ENCODE results near the gene KLHL2.

DNA sequence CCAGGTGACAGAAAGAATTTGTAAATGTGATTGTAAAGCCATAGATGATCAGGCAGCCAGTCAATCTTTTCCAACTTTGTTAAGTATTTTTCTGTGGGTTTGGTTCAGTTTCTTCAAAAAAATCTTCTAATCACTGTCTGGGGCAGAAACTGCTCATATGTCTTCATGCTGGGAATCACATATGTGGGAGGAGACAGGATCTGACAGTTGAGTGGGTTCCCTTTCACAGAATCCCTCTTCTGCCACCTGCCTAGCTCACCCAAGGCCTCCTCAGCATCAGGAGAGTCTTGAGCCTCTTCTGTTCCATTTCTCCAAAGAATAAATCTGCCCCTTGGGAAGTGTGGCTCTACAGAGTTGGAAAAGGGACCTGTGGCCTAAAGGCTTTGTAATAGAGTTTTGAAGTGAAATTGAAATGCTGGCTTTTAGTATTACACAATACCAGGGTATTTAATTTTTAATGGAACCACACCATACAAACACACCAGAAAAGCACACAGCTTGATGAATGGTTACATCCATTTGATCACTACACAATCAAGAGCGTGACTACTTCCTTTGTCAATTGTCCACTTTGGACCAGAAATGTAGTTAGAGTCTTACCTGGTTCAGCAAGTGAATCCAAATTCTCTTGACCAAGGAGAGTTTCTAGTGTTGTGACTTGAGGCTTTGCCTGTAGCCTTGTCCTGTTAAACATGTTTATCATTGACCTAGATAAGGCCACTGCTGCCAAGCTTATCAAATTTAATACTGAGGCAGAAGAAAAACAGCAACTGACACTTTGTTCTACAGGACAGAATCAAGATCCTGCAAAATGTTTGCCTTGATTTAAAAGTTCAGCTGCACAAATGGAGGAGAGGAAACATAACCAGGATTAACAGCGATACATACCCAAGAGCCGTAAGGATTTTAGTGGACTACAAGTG is 140.5 kb downstream of the KLHL2 start:
- TF ChIP-seq, protein P1, sequence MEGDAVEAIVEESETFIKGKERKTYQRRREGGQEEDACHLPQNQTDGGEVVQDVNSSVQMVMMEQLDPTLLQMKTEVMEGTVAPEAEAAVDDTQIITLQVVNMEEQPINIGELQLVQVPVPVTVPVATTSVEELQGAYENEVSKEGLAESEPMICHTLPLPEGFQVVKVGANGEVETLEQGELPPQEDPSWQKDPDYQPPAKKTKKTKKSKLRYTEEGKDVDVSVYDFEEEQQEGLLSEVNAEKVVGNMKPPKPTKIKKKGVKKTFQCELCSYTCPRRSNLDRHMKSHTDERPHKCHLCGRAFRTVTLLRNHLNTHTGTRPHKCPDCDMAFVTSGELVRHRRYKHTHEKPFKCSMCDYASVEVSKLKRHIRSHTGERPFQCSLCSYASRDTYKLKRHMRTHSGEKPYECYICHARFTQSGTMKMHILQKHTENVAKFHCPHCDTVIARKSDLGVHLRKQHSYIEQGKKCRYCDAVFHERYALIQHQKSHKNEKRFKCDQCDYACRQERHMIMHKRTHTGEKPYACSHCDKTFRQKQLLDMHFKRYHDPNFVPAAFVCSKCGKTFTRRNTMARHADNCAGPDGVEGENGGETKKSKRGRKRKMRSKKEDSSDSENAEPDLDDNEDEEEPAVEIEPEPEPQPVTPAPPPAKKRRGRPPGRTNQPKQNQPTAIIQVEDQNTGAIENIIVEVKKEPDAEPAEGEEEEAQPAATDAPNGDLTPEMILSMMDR (IDR thresholded peaks at IDR 0.05; ENCODE audit: extremely low read depth in 1 of 2, insufficient read depth in 1 of 2, low read depth in 1 of 2, low read length in 2 of 2): no peak
- TF ChIP-seq POLR2AphosphoS5 (IDR thresholded peaks at IDR 0.05; ENCODE audit: insufficient read depth, low read depth, low read length) (no peak), EZH2 (IDR thresholded peaks at IDR 0.05; ENCODE audit: borderline replicate concordance, low read depth, low read length, severe bottlenecking) (no peak)

Measured in endothelial cell of umbilical vein (primary cell).